ENCODE data around the gene TIMM21.

TIMM21 gene

DNA sequence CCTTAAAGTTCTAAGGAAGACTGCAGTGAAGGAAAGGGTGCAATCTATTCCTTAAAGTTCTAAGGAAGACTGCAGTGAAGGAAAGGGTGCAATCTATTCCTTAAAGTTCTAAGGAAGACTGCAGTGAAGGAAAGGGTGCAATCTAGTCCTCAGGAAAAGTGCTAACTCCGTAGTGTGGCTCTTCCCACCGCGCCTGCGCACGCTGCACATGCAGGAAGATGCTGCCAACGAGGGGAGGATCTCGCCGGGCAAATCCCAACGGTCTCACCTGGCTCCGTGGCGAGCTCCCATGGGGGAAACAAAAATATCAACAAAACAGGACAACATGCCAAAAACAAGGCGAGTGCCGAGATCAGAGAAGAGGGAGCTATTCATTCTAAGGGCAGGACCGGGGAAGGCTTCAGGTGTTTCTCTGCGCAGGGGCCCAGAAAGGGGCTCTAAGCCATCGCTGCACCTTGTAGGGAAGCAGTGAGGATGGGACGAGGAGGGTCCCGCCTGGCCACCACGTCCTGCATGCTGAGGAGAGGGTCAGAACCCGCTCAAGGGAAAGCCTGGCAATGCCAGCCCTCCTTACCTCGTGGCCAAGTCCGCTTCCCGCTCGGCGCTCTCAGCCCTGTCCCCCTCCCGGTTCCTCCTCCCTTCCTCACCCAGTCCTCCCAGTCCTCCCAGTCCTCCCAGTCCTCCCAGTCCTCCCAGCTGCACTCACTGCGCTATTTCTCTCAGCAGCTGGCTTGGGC, 24.5 kb downstream of the TIMM21 start:
- no peak overlapping the region for H3K4me3 ChIP-seq (ENCODE audit: low read length)
- DNase-seq (ENCODE audit: low read depth) = no peak
- TF ChIP-seq, protein P1, sequence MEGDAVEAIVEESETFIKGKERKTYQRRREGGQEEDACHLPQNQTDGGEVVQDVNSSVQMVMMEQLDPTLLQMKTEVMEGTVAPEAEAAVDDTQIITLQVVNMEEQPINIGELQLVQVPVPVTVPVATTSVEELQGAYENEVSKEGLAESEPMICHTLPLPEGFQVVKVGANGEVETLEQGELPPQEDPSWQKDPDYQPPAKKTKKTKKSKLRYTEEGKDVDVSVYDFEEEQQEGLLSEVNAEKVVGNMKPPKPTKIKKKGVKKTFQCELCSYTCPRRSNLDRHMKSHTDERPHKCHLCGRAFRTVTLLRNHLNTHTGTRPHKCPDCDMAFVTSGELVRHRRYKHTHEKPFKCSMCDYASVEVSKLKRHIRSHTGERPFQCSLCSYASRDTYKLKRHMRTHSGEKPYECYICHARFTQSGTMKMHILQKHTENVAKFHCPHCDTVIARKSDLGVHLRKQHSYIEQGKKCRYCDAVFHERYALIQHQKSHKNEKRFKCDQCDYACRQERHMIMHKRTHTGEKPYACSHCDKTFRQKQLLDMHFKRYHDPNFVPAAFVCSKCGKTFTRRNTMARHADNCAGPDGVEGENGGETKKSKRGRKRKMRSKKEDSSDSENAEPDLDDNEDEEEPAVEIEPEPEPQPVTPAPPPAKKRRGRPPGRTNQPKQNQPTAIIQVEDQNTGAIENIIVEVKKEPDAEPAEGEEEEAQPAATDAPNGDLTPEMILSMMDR (conservative IDR thresholded peaks at IDR 0.05; ENCODE audit: low read depth, low read length) = no peak

DNA sequence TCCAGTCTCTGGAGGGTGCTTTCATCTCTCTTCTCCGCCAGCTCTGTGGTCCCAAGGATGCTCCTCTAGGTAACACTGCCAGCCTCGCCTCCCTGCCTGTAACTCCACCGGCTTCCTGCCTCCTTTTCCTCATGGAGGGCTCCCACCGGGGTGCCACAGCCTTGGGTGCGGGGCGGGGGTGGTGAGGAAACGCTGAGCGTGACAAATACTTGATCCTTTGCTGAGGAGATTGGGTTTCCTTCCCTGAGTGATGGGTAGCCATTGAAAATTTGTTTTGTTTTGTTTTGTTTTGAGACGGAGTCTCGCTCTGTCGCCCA, 25.1 kb downstream of the TIMM21 start:
- no peak for DNase-seq (ENCODE audit: low read depth)
- TF ChIP-seq, protein P1 (conservative IDR thresholded peaks at IDR 0.05; ENCODE audit: low read depth, low read length) = no peak
- no peak overlapping the region for H3K4me3 ChIP-seq (ENCODE audit: low read length)

DNA sequence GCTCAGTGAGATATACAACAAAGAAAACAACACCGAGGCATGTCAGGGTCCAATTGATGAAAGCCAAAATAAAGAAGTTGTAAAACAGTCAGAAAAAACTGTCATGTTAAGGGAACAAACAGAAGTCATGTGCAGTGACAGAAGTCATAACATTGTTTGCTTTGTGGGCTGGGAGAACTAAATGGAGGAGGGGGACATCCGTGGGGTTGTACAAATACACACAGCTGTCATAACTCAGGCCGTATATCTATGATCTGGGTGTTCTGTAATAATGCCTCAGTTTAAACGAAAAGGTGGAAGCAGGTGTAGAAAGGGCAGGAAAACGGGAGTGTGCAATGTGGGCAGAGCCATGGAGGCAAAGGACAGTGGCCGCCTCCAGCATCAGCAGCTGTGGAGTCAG, 27.3 kb downstream of the TIMM21 start:
- TF ChIP-seq, protein P1 (conservative IDR thresholded peaks at IDR 0.05; ENCODE audit: low read depth, low read length) = no peak
- no peak for DNase-seq (ENCODE audit: low read depth)
- H3K4me3 ChIP-seq (ENCODE audit: low read length) = no peak overlapping the region

DNA sequence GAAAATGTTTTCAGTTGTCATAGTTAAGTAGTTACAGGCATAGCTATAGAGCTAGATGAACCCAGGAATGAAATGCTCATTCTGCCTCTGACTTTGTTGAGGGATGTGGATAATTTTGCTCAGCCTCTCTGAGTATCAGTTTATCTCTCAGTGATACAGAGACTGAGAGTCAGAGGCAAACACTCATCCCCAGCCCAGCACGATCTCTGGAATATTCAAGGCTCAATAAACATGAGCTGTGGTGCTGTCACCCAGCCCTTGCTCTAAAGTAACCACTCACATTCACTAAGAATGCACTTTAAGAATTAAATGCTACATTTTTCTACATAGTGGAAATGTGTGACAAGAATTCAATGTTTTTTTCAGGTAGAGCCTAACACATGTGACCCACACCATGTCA, 30.6 kb downstream of the TIMM21 start:
- H3K4me3 ChIP-seq (ENCODE audit: low read length) = no peak overlapping the region
- TF ChIP-seq, protein P1 (conservative IDR thresholded peaks at IDR 0.05; ENCODE audit: low read depth, low read length) = no peak
- DNase-seq (ENCODE audit: low read depth) = no peak

DNA sequence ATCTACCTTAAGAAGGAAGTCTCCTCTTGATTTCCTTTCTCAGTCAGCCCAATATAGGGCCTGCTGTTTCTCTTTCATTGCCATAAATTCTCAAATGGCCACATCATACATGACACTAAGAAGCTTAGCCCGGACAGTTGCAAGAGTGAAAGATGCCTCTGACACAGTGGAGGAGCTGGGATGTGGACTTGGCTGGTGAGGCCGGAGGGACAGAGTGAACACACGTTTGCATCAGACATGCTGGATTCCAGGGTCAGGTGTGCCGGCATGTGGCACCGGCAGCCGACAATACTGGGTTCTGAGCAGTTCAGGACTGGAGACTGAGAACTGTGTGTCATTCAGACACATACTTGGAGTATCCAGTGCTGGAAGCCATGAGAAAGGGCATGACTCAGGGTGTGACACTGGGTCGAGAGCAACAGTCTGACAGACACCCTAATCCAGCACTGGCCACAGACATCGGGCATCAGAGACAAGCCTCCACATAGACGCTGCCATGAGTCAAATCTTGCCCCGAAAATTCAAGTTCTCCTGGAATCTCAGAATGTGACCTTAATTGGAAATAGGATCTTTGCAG, 31.4 kb downstream of the TIMM21 start:
- DNase-seq (ENCODE audit: low read depth) = no peak
- TF ChIP-seq, protein P1 (conservative IDR thresholded peaks at IDR 0.05; ENCODE audit: low read depth, low read length) = no peak
- no peak overlapping the region for H3K4me3 ChIP-seq (ENCODE audit: low read length)

DNA sequence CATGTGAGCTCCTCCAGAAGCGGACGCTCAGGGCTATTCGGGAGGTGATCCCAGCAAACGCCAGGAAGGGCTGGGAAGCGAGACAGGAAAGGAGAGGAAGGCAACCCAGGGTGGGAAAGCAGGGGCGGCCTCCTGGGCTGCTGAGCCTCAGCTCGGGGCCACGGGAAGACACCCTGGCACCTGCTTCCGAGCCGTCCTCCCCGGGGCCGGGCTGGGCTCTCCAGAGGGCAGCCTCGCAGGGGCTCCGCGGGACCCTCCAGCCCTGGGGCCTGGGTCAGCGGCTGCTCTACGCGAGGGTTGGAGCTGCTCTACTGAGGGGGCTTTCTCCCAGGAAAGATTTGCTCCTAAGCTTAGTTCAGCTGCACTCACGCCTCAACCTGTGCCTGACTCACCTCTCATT, 34.0 kb downstream of the TIMM21 start:
- TF ChIP-seq, protein P1 (conservative IDR thresholded peaks at IDR 0.05; ENCODE audit: low read depth, low read length) = no peak
- DNase-seq (ENCODE audit: low read depth) = no peak
- H3K4me3 ChIP-seq (ENCODE audit: low read length) = no peak overlapping the region

DNA sequence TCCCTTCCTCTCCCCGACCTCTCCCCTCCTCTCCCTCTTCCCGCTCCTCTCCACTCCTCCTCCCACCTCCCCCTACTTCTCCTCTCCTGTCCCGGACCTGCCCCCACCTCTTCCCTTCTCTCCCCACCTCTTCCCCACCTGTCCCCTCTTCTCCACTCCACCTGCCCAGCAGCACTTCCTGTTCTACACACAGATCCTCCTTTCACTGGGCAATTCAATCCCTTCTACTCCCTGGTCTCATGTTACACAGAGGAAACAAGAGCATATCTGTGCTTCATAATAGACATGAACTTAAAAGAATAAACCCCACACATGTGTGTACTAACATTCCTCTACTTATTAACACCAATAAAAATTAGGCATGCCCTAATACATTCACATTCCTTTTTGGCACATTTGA, 34.8 kb downstream of the TIMM21 start:
- TF ChIP-seq, protein P1 (conservative IDR thresholded peaks at IDR 0.05; ENCODE audit: low read depth, low read length) = no peak
- no peak overlapping the region for H3K4me3 ChIP-seq (ENCODE audit: low read length)

More for the DNA sequence above, 34.8 kb downstream of the TIMM21 start:
- no peak for DNase-seq (ENCODE audit: low read depth)
